Inflammatory macrophage treated with lipopolysaccharide for 1 hour (primary cell): ENCODE measurements around the gene ZNF488.

Source experiments
- DNase-seq, 2 donors: peaks; one replicate each; pipeline ENCODE4 v3.0.0-alpha.2; 2020 to 2022

Gene ZNF488

GRCh38 chr10:47348661-47349470 is 35.2 kb downstream of the ZNF488 start:
- no peak for DNase-seq

GRCh38 chr10:47348138-47348651 is 35.9 kb downstream of the ZNF488 start, which contains the start of gene RBP3:
Gene RBP3, plus strand, starts transcription at chr10:47348363. Its CDS starts 122 bp downstream, at chr10:47348485.
- DNase-seq, result no peak

- DNase-seq, result no peak
These were observed 36.8 kb downstream of the ZNF488 start for GRCh38 chr10:47347303-47347675.

- DNase-seq, result no peak
These were observed 37.4 kb downstream of the ZNF488 start for GRCh38 chr10:47346581-47347302.

GRCh38 chr10:47344996-47345870 is 38.9 kb downstream of the ZNF488 start:
- no peak for DNase-seq

- DNase-seq, result peak; percentile 12 to 76
These were observed 43.4 kb downstream of the ZNF488 start for GRCh38 chr10:47340608-47341170.

- DNase-seq, result peak; percentile 5 to 21
These were observed 44.1 kb downstream of the ZNF488 start for GRCh38 chr10:47339759-47340607.

GRCh38 chr10:47339186-47339735 is 44.8 kb downstream of the ZNF488 start:
- no peak for DNase-seq

GRCh38 chr10:47337310-47337709 is 46.8 kb downstream of the ZNF488 start:
- DNase-seq, result no peak

- no peak for DNase-seq
These were observed 47.5 kb downstream of the ZNF488 start for GRCh38 chr10:47336387-47337134.

GRCh38 chr10:47335906-47336305 is 48.2 kb downstream of the ZNF488 start:
- no peak for DNase-seq

GRCh38 chr10:47334466-47335295 is 49.4 kb downstream of the ZNF488 start:
- no peak for DNase-seq

- DNase-seq, result no peak
These were observed 50.6 kb downstream of the ZNF488 start for GRCh38 chr10:47333532-47333931.

GRCh38 chr10:47332946-47333345 is 51.1 kb downstream of the ZNF488 start:
- DNase-seq, result no peak

- DNase-seq, result no peak
These were observed 51.7 kb downstream of the ZNF488 start for GRCh38 chr10:47332371-47332770.

- DNase-seq, result no peak
These were observed 52.1 kb downstream of the ZNF488 start for GRCh38 chr10:47331954-47332353.

GRCh38 chr10:47331491-47331890 is 52.6 kb downstream of the ZNF488 start:
- no peak for DNase-seq

- DNase-seq, result no peak
These were observed 53.3 kb downstream of the ZNF488 start for GRCh38 chr10:47330804-47331203.

GRCh38 chr10:47330366-47330765 is 53.7 kb downstream of the ZNF488 start:
- DNase-seq, result no peak

GRCh38 chr10:47329855-47330254 is 54.2 kb downstream of the ZNF488 start:
- DNase-seq, result no peak
